IPS-18a (cell line): ENCODE results near the gene COL4A6.

Experiments
- H3K27ac ChIP-seq: one replicate; pipeline ENCODE4 v1.5.1; 2013; ENCODE audit warnings: low read length
- H3K27me3 ChIP-seq: one replicate; pipeline ENCODE4 v1.6.1; 2013; ENCODE audit warnings: mild to moderate bottlenecking, low read length; ENCODE audit not compliant: control insufficient read depth, insufficient read depth
- H3K36me3 ChIP-seq: one replicate; pipeline ENCODE4 v1.6.1; 2013; ENCODE audit warnings: low read depth, low read length; ENCODE audit not compliant: control insufficient read depth
- H3K4me1 ChIP-seq: one replicate; pipeline ENCODE4 v1.6.1; 2013; ENCODE audit warnings: low read depth, low read length; ENCODE audit not compliant: control insufficient read depth
- H3K4me3 ChIP-seq: one replicate; pipeline ENCODE4 v1.5.1; 2013; ENCODE audit warnings: low read length
- H3K9ac ChIP-seq: one replicate; pipeline ENCODE4 v1.6.1; 2013; ENCODE audit warnings: mild to moderate bottlenecking, low read length, moderate library complexity
- H3K9me3 ChIP-seq: one replicate; pipeline ENCODE4 v1.6.1; 2013; ENCODE audit warnings: low read depth, low read length; ENCODE audit not compliant: control insufficient read depth

COL4A6 gene

DNA sequence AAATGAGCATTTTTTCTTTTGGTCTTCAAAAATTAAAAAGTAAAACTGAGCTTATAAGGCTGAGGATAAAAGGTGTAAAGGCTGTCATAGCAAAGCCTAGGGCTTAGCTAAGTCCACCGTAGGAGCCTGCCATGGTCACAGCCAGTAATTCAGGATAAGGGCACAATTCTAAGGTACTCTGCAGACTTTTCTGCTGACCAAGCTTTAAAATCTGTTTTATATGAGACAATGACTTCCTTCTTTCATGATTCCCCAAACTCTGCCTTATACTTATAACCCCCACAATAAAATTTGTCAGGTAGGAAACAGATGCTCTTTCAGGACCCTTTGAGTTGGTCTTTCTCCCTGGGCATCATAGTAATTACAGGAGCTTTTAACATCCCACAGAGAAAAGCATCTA lies 138.5 kb downstream of the COL4A6 start:
- Histone ChIP-seq H3K9me3 (no peaks in the 10 kb centered on the region), H3K9ac (no peak overlapping the region), H3K36me3 (no peaks in the 10 kb centered on the region), H3K27me3 (no peaks in the 10 kb centered on the region), H3K4me3 (no peak overlapping the region), H3K27ac (no peak overlapping the region), H3K4me1 (peaks cover 23% of the 10 kb centered on the region)

DNA sequence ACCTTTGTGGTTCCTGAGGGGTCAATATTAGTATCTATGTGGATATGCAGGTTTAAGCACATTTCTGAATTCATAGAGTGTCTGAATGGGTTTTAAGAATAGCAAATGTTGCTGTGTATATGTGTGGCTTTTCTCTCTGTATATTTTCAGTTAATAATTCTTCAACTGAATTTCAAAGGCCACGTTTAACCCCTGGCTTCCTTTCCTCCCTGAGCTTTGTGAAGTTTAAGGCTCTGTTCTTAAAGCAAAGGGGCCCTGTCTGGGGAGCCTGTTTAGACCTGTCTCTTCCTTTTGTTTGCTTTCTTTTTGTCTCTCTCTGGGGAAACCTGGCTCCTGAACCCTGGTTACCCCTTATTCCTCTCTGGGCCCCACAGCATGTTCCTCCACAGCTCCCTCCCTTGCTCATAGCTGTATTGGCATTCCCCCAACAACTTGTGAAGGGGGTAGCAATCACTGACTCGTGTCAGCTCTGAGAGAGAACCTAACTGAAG lies 139.1 kb downstream of the COL4A6 start:
- no peak overlapping the region for H3K9ac ChIP-seq
- H3K9me3 ChIP-seq = no peaks in the 10 kb centered on the region
- H3K27ac ChIP-seq = no peak overlapping the region
- H3K27me3 ChIP-seq = no peaks in the 10 kb centered on the region
- peaks cover 19% of the 10 kb centered on the region for H3K4me1 ChIP-seq
- H3K4me3 ChIP-seq = no peak overlapping the region
- no peaks in the 10 kb centered on the region for H3K36me3 ChIP-seq

DNA sequence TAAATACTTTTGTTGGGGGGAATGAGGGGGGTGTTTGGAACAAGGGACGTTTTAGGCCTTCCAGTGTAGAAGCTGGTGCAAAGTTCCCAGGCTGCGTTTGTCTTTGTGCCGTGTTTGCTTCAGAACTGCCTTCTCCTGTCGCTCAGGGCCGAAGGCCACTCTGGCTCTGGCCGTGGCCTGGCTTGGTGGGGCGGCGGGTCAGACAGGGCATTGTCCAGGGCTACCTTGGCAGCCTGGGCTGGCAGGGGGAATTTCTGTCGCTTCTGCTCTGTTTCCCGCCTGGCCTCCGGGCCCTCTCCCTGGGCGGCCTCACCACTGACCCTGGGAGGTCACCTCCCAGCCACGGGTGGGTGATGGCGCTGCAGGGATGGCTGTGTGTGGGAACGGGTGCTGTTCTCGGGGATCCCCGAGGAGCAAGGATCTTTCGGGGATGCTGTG lies 140.0 kb downstream of the COL4A6 start:
- Histone ChIP-seq H3K36me3 (no peaks in the 10 kb centered on the region), H3K27me3 (no peaks in the 10 kb centered on the region), H3K9ac (no peak overlapping the region), H3K27ac (no peak overlapping the region), H3K4me3 (no peak overlapping the region), H3K9me3 (no peaks in the 10 kb centered on the region), H3K4me1 (peaks cover 19% of the 10 kb centered on the region)

DNA sequence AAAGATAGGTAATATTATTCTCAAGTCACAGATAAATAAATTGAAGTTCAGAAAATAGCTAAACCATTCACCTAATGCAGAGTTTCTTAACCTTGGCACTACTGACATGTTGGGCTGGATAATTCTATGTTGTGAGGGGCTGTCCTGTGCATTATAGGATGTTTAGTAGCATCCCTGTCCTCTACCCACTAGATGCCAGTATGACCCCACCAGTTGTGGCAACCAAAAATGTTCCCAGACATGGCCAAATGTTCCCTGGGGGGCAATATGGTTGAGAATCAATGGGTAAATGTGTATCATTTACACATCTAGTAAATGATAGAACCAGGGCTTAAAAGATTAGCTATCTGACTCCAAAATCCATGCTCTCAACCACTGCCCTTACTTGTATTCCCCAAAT lies 140.9 kb downstream of the COL4A6 start:
- Histone ChIP-seq H3K4me3 (no peak overlapping the region), H3K36me3 (no peaks in the 10 kb centered on the region), H3K4me1 (peaks cover 19% of the 10 kb centered on the region), H3K27me3 (no peaks in the 10 kb centered on the region), H3K27ac (no peak overlapping the region), H3K9me3 (no peaks in the 10 kb centered on the region), H3K9ac (no peak overlapping the region)

DNA sequence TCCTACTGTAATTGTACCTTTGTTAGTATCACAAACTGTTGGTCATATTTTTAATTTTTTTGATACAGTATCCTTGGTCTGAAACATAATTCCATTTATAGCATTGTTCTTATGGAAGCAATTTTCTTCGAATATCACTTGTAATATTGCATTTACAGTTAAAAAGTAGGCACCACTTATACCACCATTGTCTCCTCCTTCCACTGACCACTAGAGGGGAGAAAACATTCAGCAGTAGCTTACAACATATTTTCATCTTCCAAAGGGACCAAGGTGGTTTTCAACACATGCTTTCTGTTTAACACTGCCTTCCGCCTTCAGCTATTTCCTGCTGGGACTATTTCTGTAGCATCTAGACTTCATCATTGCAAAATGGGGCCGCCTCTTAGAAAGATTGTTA lies 146.2 kb downstream of the COL4A6 start:
- Histone ChIP-seq H3K36me3 (no peaks in the 10 kb centered on the region), H3K4me3 (no peak overlapping the region)

DNA sequence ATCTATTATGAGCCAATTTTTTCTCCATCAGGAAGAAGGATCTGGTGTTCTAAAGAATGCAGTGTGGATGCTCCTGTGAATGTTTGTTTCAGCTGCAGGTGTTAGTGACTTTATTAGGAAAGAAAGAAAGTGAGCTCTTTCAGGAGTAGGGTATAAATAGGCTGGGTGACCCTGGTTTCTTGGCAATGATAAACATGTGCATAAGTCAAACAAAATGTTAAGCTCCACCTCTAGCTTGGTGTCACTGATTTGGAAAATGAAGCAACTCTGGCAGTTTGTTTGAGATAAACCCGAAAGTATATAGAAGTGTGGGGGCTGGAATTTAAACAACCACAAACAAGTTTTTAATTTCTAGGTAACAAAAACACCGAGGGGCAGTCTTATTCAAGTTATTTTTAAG lies 152.3 kb downstream of the COL4A6 start:
- Histone ChIP-seq H3K9ac (no peak overlapping the region), H3K27ac (no peak overlapping the region)

More for the DNA sequence above, 146.2 kb downstream of the COL4A6 start:
- Histone ChIP-seq H3K9ac (no peak overlapping the region), H3K27ac (no peak overlapping the region), H3K4me1 (no peaks in the 10 kb centered on the region), H3K9me3 (no peaks in the 10 kb centered on the region), H3K27me3 (no peaks in the 10 kb centered on the region)

DNA sequence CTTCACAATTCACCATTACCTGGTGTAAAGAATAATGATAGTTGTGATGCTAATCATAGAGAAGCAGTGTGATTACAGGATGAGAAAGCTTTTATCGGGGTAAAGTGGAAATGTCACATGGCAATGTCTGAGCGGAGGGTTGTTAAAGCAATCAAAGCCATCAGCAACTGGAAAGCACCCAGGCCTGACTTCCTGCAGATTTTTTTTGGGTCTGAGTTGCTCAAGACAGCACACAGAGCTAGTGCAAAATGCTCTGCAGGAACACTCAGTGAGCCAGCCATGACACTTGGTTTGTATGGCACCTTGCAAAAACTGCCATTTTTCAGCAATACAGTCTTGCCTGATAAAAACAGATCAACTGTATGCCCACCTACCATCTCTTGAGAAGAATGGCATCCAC lies 152.9 kb downstream of the COL4A6 start:
- Histone ChIP-seq H3K36me3 (no peaks in the 10 kb centered on the region), H3K4me1 (no peaks in the 10 kb centered on the region), H3K27me3 (no peaks in the 10 kb centered on the region), H3K9ac (no peak overlapping the region), H3K4me3 (no peak overlapping the region), H3K27ac (no peak overlapping the region), H3K9me3 (no peaks in the 10 kb centered on the region)

More for the DNA sequence above, 152.3 kb downstream of the COL4A6 start:
- H3K4me3 ChIP-seq = no peak overlapping the region
- H3K9me3 ChIP-seq = no peaks in the 10 kb centered on the region
- H3K27me3 ChIP-seq = no peaks in the 10 kb centered on the region
- H3K4me1 ChIP-seq = no peaks in the 10 kb centered on the region
- H3K36me3 ChIP-seq = no peaks in the 10 kb centered on the region

DNA sequence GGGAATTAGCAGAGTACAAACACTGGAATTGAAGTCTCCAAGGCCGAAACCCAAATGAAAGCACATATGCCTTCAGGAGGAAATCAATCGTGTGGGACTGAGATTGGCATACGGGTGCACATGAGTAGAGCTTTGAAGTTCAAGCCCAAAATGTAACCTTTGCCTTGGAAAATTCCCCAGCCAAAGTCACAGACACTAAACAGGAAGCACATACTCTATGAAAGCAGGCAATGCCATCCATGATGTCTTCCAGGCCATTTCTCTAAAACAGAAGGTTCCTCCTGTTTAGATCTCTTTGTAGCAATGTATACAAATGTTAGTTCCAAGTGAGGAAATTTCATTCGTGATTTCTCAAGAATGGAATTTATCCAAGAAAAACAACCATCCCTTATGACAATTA lies 162.5 kb downstream of the COL4A6 start:
- H3K27ac ChIP-seq = no peak overlapping the region
- no peak overlapping the region for H3K9ac ChIP-seq
- no peaks in the 10 kb centered on the region for H3K4me1 ChIP-seq
- no peaks in the 10 kb centered on the region for H3K27me3 ChIP-seq
- no peaks in the 10 kb centered on the region for H3K9me3 ChIP-seq
- no peak overlapping the region for H3K4me3 ChIP-seq
- H3K36me3 ChIP-seq = no peaks in the 10 kb centered on the region

DNA sequence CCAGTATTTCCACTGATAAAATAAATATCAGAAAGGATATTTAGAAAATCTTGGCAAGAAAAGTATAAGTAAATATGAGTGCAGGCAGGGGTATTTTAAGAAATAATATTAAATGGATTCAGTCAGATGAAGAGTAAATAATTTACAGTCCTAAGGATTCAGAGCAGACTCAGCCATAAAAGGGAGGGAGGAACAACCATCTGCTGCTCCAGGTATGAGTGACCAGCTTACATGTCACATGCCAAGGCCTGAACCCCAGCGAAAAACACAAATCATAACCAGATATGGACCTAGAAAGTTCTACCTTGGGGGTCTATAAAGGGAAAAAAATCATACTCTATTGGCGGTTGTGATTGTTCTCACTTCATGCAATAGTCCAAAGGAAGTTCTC lies 166.8 kb downstream of the COL4A6 start:
- no peak overlapping the region for H3K27ac ChIP-seq
- no peaks in the 10 kb centered on the region for H3K27me3 ChIP-seq
- no peaks in the 10 kb centered on the region for H3K36me3 ChIP-seq
- no peaks in the 10 kb centered on the region for H3K9me3 ChIP-seq
- H3K4me3 ChIP-seq = no peak overlapping the region
- H3K9ac ChIP-seq = no peak overlapping the region
- no peaks in the 10 kb centered on the region for H3K4me1 ChIP-seq

DNA sequence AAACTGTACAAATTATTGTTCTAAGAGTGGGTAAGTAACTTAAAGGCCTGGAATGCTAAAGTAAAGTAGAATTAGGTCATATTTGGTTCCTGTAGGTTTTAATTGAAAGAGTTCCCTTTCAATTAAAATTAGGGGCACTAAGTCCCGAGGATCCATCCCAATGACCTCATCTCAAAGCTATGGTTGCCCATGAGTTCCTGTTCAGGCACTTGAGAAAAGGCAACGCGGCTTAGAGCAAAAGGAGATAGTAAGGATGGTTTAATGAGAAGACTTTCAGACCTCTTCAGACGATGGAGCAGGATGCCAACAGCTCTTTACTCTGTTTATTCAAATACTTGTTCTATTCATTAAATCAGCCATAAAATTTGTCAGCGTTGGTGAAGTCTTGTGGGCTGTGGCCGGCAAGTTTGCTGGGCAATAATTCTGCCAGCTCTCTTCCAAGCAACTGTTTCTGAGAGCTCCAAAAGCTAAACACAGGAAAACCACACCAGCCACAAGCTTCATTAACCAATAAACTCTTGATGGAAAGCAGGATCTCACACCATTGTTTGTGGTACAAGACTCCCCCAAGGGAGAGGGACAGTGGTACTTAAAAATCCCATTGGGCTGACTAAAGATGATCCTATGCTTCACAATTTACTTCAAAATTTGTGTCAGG lies 167.4 kb downstream of the COL4A6 start:
- H3K27ac ChIP-seq = no peak overlapping the region
- no peaks in the 10 kb centered on the region for H3K4me1 ChIP-seq
- no peaks in the 10 kb centered on the region for H3K27me3 ChIP-seq
- H3K9me3 ChIP-seq = no peaks in the 10 kb centered on the region
- no peak overlapping the region for H3K9ac ChIP-seq
- no peaks in the 10 kb centered on the region for H3K36me3 ChIP-seq
- H3K4me3 ChIP-seq = no peak overlapping the region

DNA sequence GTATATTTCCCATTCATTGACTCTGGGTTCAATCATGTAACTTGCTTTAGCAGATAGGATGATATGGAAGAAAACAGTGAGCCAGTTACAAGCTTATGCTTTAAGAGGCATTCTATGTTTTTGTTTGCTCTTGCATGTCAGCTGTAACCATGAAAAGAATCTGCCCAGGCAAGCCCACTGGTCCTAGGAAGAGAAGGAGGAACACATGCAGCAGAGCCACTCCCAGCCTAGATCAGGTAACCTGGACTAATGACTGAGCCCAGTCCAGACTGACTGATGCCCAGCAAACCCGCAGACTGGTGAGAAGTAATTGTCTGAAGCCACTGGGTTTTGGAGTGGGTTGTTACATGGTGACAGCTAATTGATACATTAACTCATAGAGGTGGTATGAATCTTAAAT lies 167.9 kb downstream of the COL4A6 start:
- H3K27ac ChIP-seq = no peak overlapping the region
- no peak overlapping the region for H3K9ac ChIP-seq
- no peaks in the 10 kb centered on the region for H3K27me3 ChIP-seq
- no peak overlapping the region for H3K4me3 ChIP-seq
- no peaks in the 10 kb centered on the region for H3K36me3 ChIP-seq
- H3K9me3 ChIP-seq = no peaks in the 10 kb centered on the region
- no peaks in the 10 kb centered on the region for H3K4me1 ChIP-seq

DNA sequence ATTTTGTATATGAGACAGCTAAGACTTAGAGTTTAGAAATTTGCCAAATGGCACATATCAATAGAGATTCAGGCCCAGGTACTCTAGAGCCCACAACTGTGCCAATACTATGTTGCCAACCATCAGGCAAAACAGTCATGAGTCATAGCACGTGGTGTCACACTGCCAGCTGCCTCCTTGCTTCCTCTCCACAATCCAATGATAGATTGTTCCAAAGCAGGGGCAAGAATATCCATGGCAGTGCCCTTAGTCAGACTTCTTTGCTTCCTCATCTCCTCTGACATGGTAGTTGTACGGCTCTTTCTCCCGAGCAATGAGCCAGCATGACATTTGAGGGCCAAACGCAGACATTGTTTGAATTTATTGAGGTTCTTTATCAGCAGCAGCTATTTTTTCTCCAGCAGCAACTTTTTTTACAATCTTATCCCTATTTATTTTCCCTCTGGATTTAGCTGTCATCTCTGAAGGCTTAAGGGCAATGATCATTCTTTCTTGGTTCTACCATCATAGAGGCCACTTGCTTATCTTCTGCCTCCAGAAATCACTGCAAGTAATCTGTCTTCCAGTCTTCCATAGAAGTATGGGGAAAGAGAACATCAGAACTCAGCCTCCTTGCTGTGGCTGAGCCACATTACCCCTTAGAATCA lies 169.7 kb downstream of the COL4A6 start:
- H3K9me3 ChIP-seq = no peaks in the 10 kb centered on the region
- no peaks in the 10 kb centered on the region for H3K4me1 ChIP-seq
- H3K9ac ChIP-seq = no peak overlapping the region
- no peaks in the 10 kb centered on the region for H3K36me3 ChIP-seq
- H3K4me3 ChIP-seq = no peak overlapping the region
- no peaks in the 10 kb centered on the region for H3K27me3 ChIP-seq
- H3K27ac ChIP-seq = no peak overlapping the region
